IPS DF 6.9 (cell line): ENCODE results near the gene PCLO.
"Not testable (repeated sequence)": the region's sequence is repeated elsewhere in the genome, so short reads cannot be mapped to it uniquely, and the experiment has no call there.

Experiments
- DNase-seq: peaks from one replicate; pipeline ENCODE4 v3.0.0-alpha.2; 2013; ENCODE audit warnings: low read depth, low spot score
- H3K27ac ChIP-seq: one replicate; pipeline ENCODE4 v1.5.1; 2013; ENCODE audit warnings: low read length, control low read depth
- H3K27me3 ChIP-seq: 2 replicates; pipeline ENCODE4 v1.6.1; 2013; ENCODE audit warnings: mild to moderate bottlenecking, low read length; ENCODE audit not compliant: control insufficient read depth, insufficient read depth
- H3K36me3 ChIP-seq: 2 replicates; pipeline ENCODE4 v1.6.1; 2013; ENCODE audit warnings: low read length; ENCODE audit not compliant: control insufficient read depth, insufficient read depth
- H3K4me1 ChIP-seq: 2 replicates; pipeline ENCODE4 v1.6.1; 2013; ENCODE audit warnings: low read length; ENCODE audit not compliant: control insufficient read depth, insufficient read depth
- H3K4me3 ChIP-seq: 2 replicates; pipeline ENCODE4 v1.5.1; 2013; ENCODE audit warnings: mild to moderate bottlenecking, low read length
- H3K9me3 ChIP-seq: 2 replicates; pipeline ENCODE4 v1.6.1; 2013; ENCODE audit warnings: low read length, inconsistent platforms; ENCODE audit not compliant: control insufficient read depth, insufficient read depth
- WGBS: extraction: QIAGEN DNeasy Blood & Tissue Kit; methylation state at CpG from one replicate; pipeline ENCODE4 v1.1.7; 2013; ENCODE audit warnings: mixed read lengths, missing lambda C conversion rate; ENCODE audit not compliant: insufficient read length, insufficient coverage; 5-methylcytosine and 5-hydroxymethylcytosine counted together

PCLO gene

DNA sequence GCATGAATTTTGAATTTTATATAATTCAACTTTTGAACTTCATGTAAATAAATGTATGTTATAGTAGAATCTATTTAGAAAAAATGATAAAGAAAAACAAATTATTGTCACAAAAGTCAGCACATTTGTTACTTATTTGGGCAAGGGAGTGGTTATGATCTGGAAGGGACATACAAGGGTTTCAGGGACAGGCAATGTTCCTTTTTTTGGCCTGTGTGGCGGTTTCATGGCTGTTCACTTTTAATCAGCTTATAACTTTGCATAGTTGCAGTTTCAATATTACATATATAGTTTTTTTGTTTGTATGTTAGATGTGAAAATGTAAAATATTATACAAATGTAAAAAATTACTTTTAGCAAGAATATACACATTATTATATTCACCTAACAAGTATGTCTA is 256.2 kb downstream of the PCLO start:
- Histone ChIP-seq H3K4me1 (no peaks in the 10 kb centered on the region; the same call in 1 of the 2 replicates), H3K4me3 (no peak overlapping the region), H3K27ac (no peak overlapping the region), H3K36me3 (no peaks in the 10 kb centered on the region), H3K9me3 (no peaks in the 10 kb centered on the region), H3K27me3 (no peaks in the 10 kb centered on the region)
- DNase-seq: no peak
- WGBS: no CpG with 5 or more reads among the region's 1 CpG

DNA sequence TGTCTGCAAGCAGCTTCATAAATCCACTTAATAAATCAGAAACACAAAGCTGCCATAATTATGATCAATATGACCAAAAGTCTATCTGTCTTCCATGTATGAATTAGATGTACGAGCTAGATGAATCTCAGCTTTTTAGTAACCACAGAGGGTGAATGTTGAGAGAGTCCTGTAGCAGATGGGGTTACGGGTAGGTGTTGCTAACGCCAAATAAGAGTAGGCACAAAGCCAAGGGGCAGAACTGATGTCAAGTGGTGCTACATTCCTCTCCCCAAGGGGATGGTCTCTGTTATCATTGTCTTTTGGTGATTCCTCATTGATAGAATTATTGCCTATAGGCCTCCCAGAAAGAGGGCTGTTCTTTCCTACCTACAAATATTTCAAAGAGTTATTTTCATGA is 257.8 kb downstream of the PCLO start:
- WGBS: no CpG with 5 or more reads among the region's 3 CpGs
- Histone ChIP-seq H3K27ac (no peak overlapping the region), H3K9me3 (no peaks in the 10 kb centered on the region), H3K27me3 (no peaks in the 10 kb centered on the region), H3K4me3 (no peak overlapping the region), H3K4me1 (no peaks in the 10 kb centered on the region), H3K36me3 (no peaks in the 10 kb centered on the region)
- no peak for DNase-seq

DNA sequence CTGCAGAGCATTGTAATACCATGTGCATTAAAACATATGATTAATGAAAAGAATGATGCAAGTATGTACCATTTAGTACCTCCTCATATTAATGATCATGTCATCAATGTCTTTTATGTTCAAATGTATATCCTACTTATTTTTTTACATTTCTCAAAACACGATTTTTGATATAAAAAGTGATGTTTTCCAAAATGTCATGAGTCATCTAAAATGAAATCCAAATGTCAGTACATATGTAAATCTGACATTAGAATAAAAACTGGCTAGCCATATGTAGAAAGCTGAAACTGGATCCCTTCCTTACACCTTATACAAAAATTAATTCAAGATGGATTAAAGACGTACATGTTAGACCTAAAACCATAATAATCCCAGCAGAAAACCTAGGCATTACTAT is 261.6 kb downstream of the PCLO start:
- H3K9me3 ChIP-seq, H3K36me3 ChIP-seq, H3K4me1 ChIP-seq, H3K27me3 ChIP-seq, H3K27ac ChIP-seq, H3K4me3 ChIP-seq, DNase-seq: not testable (repeated sequence)
- no CpG with 5 or more reads among the region's 2 CpGs for WGBS

DNA sequence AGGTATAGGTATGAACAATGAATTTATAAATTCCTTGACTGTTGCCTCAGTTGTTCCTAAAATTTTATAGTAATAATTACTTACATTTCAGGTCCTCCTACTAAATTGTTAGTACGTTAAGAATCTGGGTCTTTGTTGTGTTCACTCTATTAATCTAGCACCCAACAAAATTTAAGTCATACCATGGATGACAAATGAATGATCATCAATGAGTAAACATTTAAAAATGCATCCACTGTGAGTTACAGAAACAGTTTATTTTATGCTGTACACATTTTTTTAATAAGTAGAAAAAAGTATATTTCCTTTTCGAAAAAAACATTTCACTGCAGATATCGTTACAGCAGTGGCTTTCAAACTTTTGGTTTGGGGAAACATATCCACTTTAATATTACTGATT is 265.2 kb downstream of the PCLO start:
- H3K4me1 ChIP-seq: no peaks in the 10 kb centered on the region
- no peak for DNase-seq
- H3K4me3 ChIP-seq: no peak overlapping the region
- H3K27ac ChIP-seq: no peak overlapping the region
- no peaks in the 10 kb centered on the region for H3K36me3 ChIP-seq
- no peaks in the 10 kb centered on the region for H3K9me3 ChIP-seq
- no CpG with 5 or more reads among the region's 3 CpGs for WGBS
- H3K27me3 ChIP-seq: no peaks in the 10 kb centered on the region

DNA sequence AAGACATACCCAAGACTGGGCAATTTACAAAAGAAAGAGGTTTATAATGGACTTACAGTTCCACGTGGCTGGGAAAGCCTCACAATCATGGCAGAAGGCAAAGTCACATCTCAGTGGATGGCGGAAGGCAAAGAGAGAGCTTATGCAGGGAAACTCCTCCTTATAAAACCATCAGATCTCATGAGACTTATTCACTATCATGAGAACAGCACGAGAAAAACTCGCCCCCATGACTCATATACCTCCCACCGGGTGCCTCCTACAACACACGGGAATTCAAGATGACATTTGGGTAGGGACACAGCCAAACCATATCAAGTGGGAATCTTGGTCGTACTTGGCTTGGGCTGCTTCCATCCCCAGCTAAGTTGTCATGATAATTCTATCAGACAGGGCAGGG is 268.3 kb downstream of the PCLO start:
- not testable (repeated sequence) for H3K9me3 ChIP-seq, H3K4me1 ChIP-seq, DNase-seq, H3K4me3 ChIP-seq, H3K36me3 ChIP-seq, H3K27ac ChIP-seq, H3K27me3 ChIP-seq
- WGBS: no CpG with 5 or more reads among the region's 7 CpGs

DNA sequence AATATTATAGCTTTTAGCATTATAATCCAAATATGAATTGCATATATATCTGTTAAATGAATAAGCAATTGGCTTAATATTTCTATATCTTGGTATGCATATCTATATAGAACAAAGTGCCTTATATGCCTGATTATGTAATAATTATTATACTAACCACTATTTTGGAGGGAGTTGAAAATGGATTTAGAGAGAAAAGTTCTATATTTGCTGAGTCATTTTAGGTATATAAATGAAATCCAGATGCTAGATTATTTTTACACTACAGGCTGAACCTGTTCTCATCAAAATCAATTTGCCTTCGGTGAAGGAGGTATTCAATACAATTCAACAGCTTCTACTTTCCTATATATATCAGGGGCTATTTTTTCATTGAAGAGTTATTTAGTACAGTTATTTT is 276.4 kb downstream of the PCLO start:
- no peak for DNase-seq
- H3K36me3 ChIP-seq: no peaks in the 10 kb centered on the region
- no CpG with 5 or more reads among the region's 1 CpG for WGBS
- no peaks in the 10 kb centered on the region for H3K4me1 ChIP-seq
- H3K27me3 ChIP-seq: no peaks in the 10 kb centered on the region
- H3K27ac ChIP-seq: no peak overlapping the region
- H3K4me3 ChIP-seq: no peak overlapping the region
- no peaks in the 10 kb centered on the region for H3K9me3 ChIP-seq

DNA sequence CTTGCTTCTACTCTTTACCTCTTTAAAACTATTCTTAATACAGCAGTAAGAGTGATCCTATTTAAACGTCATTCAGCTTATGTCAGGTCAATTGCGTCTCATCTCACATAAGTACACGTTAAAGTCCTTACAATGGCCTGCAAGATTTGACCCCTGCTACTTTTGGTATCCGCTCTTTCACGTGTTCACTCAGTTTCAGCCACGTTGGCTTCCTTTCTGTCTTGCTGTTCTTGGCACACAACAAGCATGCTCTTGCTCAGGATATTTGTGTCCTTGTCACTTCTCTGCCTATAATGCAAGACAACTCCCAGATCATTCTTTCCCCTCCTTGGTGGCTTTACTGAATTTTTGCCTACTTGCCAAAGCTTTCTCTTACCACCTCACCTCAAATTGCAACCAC is 296.8 kb downstream of the PCLO start:
- no peak for DNase-seq
- no peaks in the 10 kb centered on the region for H3K9me3 ChIP-seq
- H3K27me3 ChIP-seq: no peaks in the 10 kb centered on the region
- H3K4me1 ChIP-seq: no peaks in the 10 kb centered on the region
- WGBS: no CpG with 5 or more reads among the region's 6 CpGs
- no peak overlapping the region for H3K27ac ChIP-seq
- H3K4me3 ChIP-seq: no peak overlapping the region
- no peaks in the 10 kb centered on the region for H3K36me3 ChIP-seq

DNA sequence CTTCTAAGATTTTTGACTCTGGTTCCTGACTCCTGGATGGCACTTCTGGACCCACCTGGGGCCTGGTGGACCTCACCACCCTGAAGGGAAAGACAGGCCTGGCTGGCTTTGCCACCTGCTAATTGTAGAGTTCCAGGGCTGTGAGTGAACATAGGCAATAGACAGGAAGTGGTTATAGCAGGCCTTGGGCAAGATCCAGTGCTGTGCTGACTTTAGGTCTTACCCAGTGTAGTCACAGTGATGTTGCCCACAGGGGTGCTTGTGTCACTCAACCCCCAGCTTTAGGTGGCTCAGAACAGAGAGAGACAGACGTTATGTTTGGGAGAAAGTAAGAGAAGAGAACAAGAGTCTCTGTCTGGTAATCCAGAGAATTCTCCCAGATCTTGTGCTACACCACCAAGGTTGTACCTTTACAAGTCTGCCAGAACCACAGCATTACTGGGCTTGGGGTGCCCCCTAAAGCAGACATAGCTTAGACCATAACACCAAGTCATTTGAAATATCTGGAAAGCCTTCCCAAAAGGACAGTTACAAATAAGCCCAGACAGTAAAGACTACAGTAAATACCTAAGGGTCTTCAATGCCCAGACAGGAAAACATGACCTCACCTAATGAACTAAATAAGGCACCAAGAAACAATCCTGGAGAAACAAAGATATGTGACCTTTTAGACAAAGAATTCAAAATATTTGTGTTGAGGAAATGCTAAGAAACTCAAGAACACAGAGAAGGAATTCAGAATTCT is 303.4 kb downstream of the PCLO start:
- Histone ChIP-seq H3K27ac (no peak overlapping the region), H3K4me1 (no peaks in the 10 kb centered on the region), H3K4me3 (no peak overlapping the region), H3K27me3 (no peaks in the 10 kb centered on the region), H3K36me3 (no peaks in the 10 kb centered on the region), H3K9me3 (no peaks in the 10 kb centered on the region)
- no CpG with 5 or more reads among the region's 1 CpG for WGBS
- DNase-seq: no peak

DNA sequence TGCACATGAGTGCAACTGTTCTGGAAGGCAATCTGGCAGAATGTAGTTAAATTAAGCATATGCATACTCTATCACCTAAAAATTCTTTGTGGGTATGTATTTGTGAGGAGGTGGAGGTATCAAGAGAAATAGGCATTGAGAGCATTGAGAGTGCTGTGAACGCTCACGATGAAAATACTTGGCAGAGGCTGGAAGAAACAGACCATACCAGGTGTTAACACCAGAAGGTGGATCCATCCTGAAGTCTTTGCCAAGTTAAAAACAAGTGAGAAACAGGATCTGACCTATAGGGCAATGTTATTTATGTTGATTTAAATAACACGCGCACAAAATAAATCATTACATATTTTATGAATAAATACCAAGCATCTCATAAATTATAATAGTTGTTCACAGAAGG is 311.6 kb downstream of the PCLO start:
- Histone ChIP-seq H3K27me3 (no peaks in the 10 kb centered on the region), H3K36me3 (no peaks in the 10 kb centered on the region), H3K4me1 (no peaks in the 10 kb centered on the region), H3K27ac (no peak overlapping the region), H3K9me3 (no peaks in the 10 kb centered on the region), H3K4me3 (no peak overlapping the region)
- WGBS: no CpG with 5 or more reads among the region's 4 CpGs
- DNase-seq: no peak

DNA sequence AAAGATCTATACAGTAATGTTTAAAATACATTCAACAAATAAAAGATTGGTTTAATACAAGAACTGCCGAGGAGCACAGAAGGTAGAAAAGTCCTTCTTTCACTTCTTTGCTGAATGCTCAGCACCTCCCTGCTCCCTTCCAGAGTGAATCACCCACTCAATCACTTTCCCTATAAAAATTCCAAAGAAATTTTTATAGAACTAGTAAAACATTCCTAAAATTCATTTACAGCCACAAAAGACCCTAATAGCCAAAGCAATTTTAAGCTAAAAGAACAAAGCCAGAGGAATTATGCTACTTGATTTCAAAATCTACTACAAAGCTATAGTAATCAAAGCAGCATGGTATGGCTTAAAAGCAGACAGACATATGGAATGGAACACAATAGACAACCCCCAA is 320.9 kb downstream of the PCLO start:
- no CpG with 5 or more reads among the region's 1 CpG for WGBS
- no peak for DNase-seq
- H3K4me1 ChIP-seq: no peaks in the 10 kb centered on the region
- H3K36me3 ChIP-seq: no peaks in the 10 kb centered on the region
- H3K27ac ChIP-seq: no peak overlapping the region
- H3K9me3 ChIP-seq: no peaks in the 10 kb centered on the region
- no peaks in the 10 kb centered on the region for H3K27me3 ChIP-seq
- H3K4me3 ChIP-seq: no peak overlapping the region

DNA sequence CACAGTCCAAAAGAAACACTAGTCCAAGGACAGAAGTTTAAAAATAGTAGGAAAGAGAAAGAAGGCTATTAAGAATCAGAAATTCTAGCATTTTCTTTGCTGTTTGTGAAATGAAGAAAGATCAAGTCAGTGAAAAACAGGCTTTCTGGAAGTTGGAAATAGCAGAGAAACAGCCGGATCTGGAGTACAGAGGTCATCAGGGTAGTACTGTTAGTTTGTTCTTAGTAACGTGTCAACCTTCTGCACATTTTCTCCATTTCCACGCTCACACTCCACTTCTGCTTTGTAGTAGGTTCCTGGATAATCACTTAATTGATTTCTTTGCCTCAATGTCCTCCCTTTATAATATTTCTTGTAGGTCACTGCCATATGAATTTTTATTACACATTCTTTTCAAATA is 322.6 kb downstream of the PCLO start:
- Histone ChIP-seq H3K27ac (no peak overlapping the region), H3K27me3 (no peaks in the 10 kb centered on the region), H3K4me1 (no peaks in the 10 kb centered on the region), H3K4me3 (no peak overlapping the region), H3K36me3 (no peaks in the 10 kb centered on the region), H3K9me3 (no peaks in the 10 kb centered on the region)
- no CpG with 5 or more reads among the region's 3 CpGs for WGBS
- DNase-seq: no peak
